Prostate gland (tissue), 2 donors: ENCODE data around the gene ZMIZ1. TPM values are rescaled to one million over a fixed set of nuclear protein-coding genes. Genes with fewer than 3 reads are reported as not detected.

Source experiments
- DNase-seq: peaks from one replicate; pipeline ENCODE4 v3.0.0-alpha.2; 2019; ENCODE audit warnings: low spot score
- H3K27ac ChIP-seq, 2 donors: fragments of 200-600 bp; sonication (generic); 2 replicates each; pipeline ENCODE4 v1.5.1; 2017 to 2019
- H3K27me3 ChIP-seq: fragments of 200-600 bp; sonication (generic); replicated peaks from 2 replicates; pipeline ENCODE4 v1.5.1; 2019; ENCODE audit not compliant: insufficient read depth
- H3K36me3 ChIP-seq, 2 donors: fragments of 200-600 bp; sonication (generic); 1 replicate in 1 of 2; 2 replicates in 1 of 2; pipeline versions ENCODE4 v1.5.1 to v1.8.1; 2017 to 2019
- H3K4me1 ChIP-seq: fragments of 200-600 bp; sonication (generic); replicated peaks from 2 replicates; pipeline ENCODE4 v1.5.1; 2019
- H3K4me3 ChIP-seq, 2 donors: fragments of 200-600 bp; sonication (generic); 2 replicates each; pipeline ENCODE4 v1.5.1; 2017 to 2019
- H3K9me3 ChIP-seq: fragments of 200-600 bp; sonication (generic); 2 replicates; pipeline ENCODE4 v1.5.1; 2017
- CTCF ChIP-seq, 4 experiments: fragments of 200-600 bp in 2 of 4; fragments of 450-650 bp in 2 of 4; sonication (generic) in 2 of 4; IDR thresholded peaks; 1 replicate in 3 of 4; 2 replicates in 1 of 4; pipeline ENCODE4 v1.5.1; 2016 to 2019; ENCODE audit warnings: antibody characterized with exemption in 4 of 4, mild to moderate bottlenecking in 2 of 4, moderate library complexity in 2 of 4
- POLR2A ChIP-seq: fragments of 450-650 bp; IDR thresholded peaks from one replicate; pipeline ENCODE4 v1.6.1; 2016; ENCODE audit warnings: antibody characterized with exemption, mild to moderate bottlenecking
- POLR2AphosphoS5 ChIP-seq: sonication (generic); formaldehyde crosslinking; IDR thresholded peaks from one replicate; pipeline ENCODE4 v1.6.1; 2017; ENCODE audit warnings: antibody characterized with exemption
- WGBS: methylation state at CpG from one replicate; pipeline ENCODE4 v1.1.5; 2018; 5-methylcytosine and 5-hydroxymethylcytosine counted together
- intact Hi-C: fragments of 100-400 bp; cut with DNase I; formaldehyde crosslinking; loops from one replicate; pipeline ENCODE4 v1.14.2; 2022
- total RNA-seq, 2 donors: library from RNA; depleted of rRNA; stranded (reverse); fragments of >200 nt; gene quantifications; one replicate each; pipeline ENCODE4 v1.1.0, GENCODE V29; 2016

ZMIZ1 gene
- total RNA-seq, 2 donors from 2014 or later = 69.6 to 78.5 TPM

DNA sequence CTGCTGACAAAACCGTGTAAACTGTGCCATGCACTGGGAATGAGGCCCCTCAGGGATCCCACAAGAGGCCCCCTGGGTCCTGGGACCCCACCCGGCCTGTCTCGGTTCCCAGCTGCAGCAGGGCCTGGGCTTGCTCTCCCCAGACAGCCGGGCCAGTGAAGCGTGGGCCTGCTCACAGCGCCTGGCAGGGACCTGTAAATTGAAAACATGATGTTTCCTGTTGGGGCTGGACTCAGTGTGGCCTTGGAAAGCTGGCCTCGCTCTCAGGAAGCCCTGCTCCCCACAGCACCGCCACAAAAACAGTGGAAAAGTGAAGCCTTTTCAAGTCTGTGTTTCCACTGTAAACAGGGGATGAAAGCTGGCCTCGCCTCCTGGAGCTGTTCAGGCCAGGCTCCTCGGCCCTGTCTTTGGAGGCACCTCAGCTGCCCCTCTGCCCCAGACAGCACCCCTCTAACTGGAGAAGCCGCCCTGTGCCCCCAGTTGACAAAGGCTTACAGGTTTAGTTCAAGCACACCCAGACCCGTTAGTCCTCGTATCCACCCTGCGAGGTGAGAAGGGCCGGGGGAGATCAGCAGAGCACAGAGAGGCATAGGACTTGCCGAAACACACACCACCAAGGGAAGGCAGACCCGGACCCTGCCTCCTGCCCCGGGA is 108.3 kb downstream of the ZMIZ1 start:
- WGBS = 51% methylated on average over 17 of the region's 18 CpGs
- Histone ChIP-seq H3K27ac (peak overlapping the region; percentile 18 to 37), H3K36me3 (no peaks in the 10 kb centered on the region), H3K4me3 (no peak overlapping the region), H3K4me1 (no peaks in the 10 kb centered on the region), H3K9me3 (no peaks in the 10 kb centered on the region), H3K27me3 (no peaks in the 10 kb centered on the region)
- DNase-seq = no peak
- intact Hi-C loops = no loop called here
- no peak for TF ChIP-seq CTCF (IDR thresholded peaks at IDR 0.05)
- TF ChIP-seq POLR2A = no peak
- no peak for TF ChIP-seq POLR2AphosphoS5

- Histone ChIP-seq H3K27me3 (no peaks in the 10 kb centered on the region), H3K4me3 (no peak overlapping the region), H3K27ac (no peak overlapping the region), H3K36me3 (no peaks in the 10 kb centered on the region), H3K9me3 (no peaks in the 10 kb centered on the region), H3K4me1 (no peaks in the 10 kb centered on the region)
- no peak for DNase-seq
- intact Hi-C loops = no loop called here
- WGBS = 91% methylated on average over 8 of the region's 8 CpGs
- TF ChIP-seq POLR2AphosphoS5 = no peak
- no peak for TF ChIP-seq CTCF (IDR thresholded peaks at IDR 0.05)
- TF ChIP-seq POLR2A = no peak
Observed at GRCh38 chr10:79178070-79178576, 109.4 kb downstream of the ZMIZ1 start.

GRCh38 chr10:79178614-79179163 is 109.9 kb downstream of the ZMIZ1 start:
- DNase-seq = no peak
- no peaks in the 10 kb centered on the region for H3K27me3 ChIP-seq
- no peak overlapping the region for H3K4me3 ChIP-seq
- no peak overlapping the region for H3K27ac ChIP-seq
- TF ChIP-seq POLR2A (no peak), POLR2AphosphoS5 (no peak), CTCF (IDR thresholded peaks at IDR 0.05) (no peak)
- 38% methylated on average over 9 of the region's 9 CpGs for WGBS
- H3K36me3 ChIP-seq = no peaks in the 10 kb centered on the region
- H3K9me3 ChIP-seq = no peaks in the 10 kb centered on the region
- H3K4me1 ChIP-seq = no peaks in the 10 kb centered on the region
- intact Hi-C loops = no loop called here

DNA sequence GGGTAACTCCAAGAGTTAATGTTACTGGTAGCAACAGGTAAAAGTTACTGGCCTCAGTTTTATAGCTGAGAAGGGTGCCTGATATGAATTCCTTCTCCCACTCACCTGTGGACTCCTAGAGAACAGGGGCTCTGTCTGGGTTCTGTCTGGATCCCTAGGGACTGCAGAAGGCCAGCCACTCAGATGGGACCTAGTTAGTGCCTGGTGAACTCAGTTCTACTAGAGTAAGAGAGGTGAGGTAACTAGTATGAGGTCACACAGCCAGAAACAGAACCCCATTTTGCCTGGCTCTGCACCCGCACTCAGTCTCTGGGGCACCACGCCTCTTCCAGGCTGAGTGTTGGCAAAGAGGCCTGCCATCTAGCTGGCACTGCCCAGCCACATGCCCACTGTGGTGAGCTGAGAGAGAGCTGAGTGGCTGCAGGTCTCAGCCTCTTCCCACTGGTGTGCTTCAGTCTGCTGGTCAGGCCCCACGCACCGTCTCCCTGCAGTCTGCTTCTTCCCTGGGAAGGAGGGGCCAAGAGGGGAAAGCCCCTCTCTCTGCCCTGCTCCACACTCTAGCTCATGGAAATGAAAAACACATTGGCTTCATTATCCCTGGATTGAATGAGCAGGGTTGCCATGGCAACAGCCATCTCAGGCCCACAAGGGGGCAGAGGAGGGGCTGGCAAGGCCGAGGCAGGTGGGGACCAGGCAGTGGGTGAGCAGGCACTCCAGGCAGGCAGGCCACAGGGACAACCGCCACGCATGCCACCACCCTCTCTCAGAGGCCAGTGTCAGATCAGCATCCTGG is 110.6 kb downstream of the ZMIZ1 start:
- Histone ChIP-seq H3K4me1 (no peaks in the 10 kb centered on the region), H3K9me3 (no peaks in the 10 kb centered on the region), H3K27me3 (no peaks in the 10 kb centered on the region), H3K27ac (no peak overlapping the region), H3K4me3 (no peak overlapping the region), H3K36me3 (no peaks in the 10 kb centered on the region)
- no peak for TF ChIP-seq CTCF (IDR thresholded peaks at IDR 0.05)
- no peak for TF ChIP-seq POLR2AphosphoS5
- no peak for TF ChIP-seq POLR2A
- DNase-seq = no peak
- intact Hi-C loops = no loop called here
- WGBS = 81% methylated on average over 7 of the region's 7 CpGs
